GM19023 (cell line): ENCODE measurements around the gene PLEKHM1.
A peak's percentile ranks its signal among the peaks of the same experiment; 100 is the strongest.
"Not testable (repeated sequence)": the region's sequence is repeated elsewhere in the genome, so short reads cannot be mapped to it uniquely, and the experiment has no call there.

Experiments
- ATAC-seq: cut with Tn5 transposase; IDR thresholded peaks from one replicate; pipeline ENCODE4 v1.9.1; 2021; ENCODE audit warnings: mild to moderate bottlenecking, moderate library complexity; ENCODE audit not compliant: unreplicated experiment

The PLEKHM1 gene

GRCh38 chr17:45468293-45469203, 22.0 kb downstream of the PLEKHM1 start:
- not testable (repeated sequence) for ATAC-seq

- peak; percentile 81 for ATAC-seq
These were observed 28.8 kb downstream of the PLEKHM1 start for GRCh38 chr17:45461524-45462327.

- not testable (repeated sequence) for ATAC-seq
These were observed 30.1 kb downstream of the PLEKHM1 start for GRCh38 chr17:45460422-45460821.

- not testable (repeated sequence) for ATAC-seq
These were observed 36.2 kb downstream of the PLEKHM1 start for GRCh38 chr17:45454341-45454740.

- not testable (repeated sequence) for ATAC-seq
These were observed 36.8 kb downstream of the PLEKHM1 start for GRCh38 chr17:45453731-45454130.

GRCh38 chr17:45453225-45453534, 37.3 kb downstream of the PLEKHM1 start:
- not testable (repeated sequence) for ATAC-seq

- not testable (repeated sequence) for ATAC-seq
These were observed 37.9 kb downstream of the PLEKHM1 start for GRCh38 chr17:45452329-45453224.

- ATAC-seq, result not testable (repeated sequence)
These were observed 38.9 kb downstream of the PLEKHM1 start for GRCh38 chr17:45451660-45452059.

GRCh38 chr17:45451131-45451530, 39.4 kb downstream of the PLEKHM1 start:
- ATAC-seq, result no peak

GRCh38 chr17:45449708-45450329, 40.7 kb downstream of the PLEKHM1 start:
- ATAC-seq, result not testable (repeated sequence)

GRCh38 chr17:45449260-45449659, 41.3 kb downstream of the PLEKHM1 start:
- ATAC-seq, result not testable (repeated sequence)

- ATAC-seq, result not testable (repeated sequence)
These were observed 42.0 kb downstream of the PLEKHM1 start for GRCh38 chr17:45448483-45448882.

GRCh38 chr17:45448066-45448465, 42.5 kb downstream of the PLEKHM1 start:
- not testable (repeated sequence) for ATAC-seq

- ATAC-seq, result not testable (repeated sequence)
These were observed 42.9 kb downstream of the PLEKHM1 start for GRCh38 chr17:45447650-45448049.

GRCh38 chr17:45446872-45447625, 43.5 kb downstream of the PLEKHM1 start:
- not testable (repeated sequence) for ATAC-seq

GRCh38 chr17:45445901-45446743, 44.4 kb downstream of the PLEKHM1 start:
- ATAC-seq, result not testable (repeated sequence)

GRCh38 chr17:45444856-45445820, 45.4 kb downstream of the PLEKHM1 start:
- ATAC-seq, result not testable (repeated sequence)
